ENCODE data around the gene ZNF136. TPM values are rescaled to one million over a fixed set of nuclear protein-coding genes. Genes with fewer than 3 reads are reported as not detected.

Gene ZNF136
- total and polyA plus RNA-seq, 2 of the 13 experiments (the other 11 are each of a cell fraction or from before 2014, with no cell fraction given) = 2.5 to 10.2 TPM

GRCh38 chr19:12140545-12141404, 22.1 kb upstream of the ZNF136 start (continued):
- TF ChIP-seq WIZ (CRISPR knock-in tag; IDR thresholded peaks at IDR 0.05) (no peak), KDM2A (CRISPR knock-in tag; IDR thresholded peaks at IDR 0.05; ENCODE audit: borderline replicate concordance, low read depth) (peak; percentile 92), ZNF44 (CRISPR knock-in tag; IDR thresholded peaks at IDR 0.05) (0 out of 2 replicates have a peak, but pooled peaks have one; percentile 8), ZNF703 (CRISPR knock-in tag; IDR thresholded peaks at IDR 0.05; ENCODE audit: borderline replicate concordance) (no peak), ZNF619 (CRISPR knock-in tag; IDR thresholded peaks at IDR 0.05) (0 out of 2 replicates have a peak, but pooled peaks have one; percentile 44), ZNF280B (CRISPR knock-in tag; IDR thresholded peaks at IDR 0.05; ENCODE audit: borderline replicate concordance) (0 out of 2 replicates have a peak, but pooled peaks have one; percentile 50), ETV5 (CRISPR knock-in tag; IDR thresholded peaks at IDR 0.05; ENCODE audit: borderline replicate concordance) (peak; percentile 42; the same call in 1 of the 2 replicates), ZFP90 (CRISPR knock-in tag; IDR thresholded peaks at IDR 0.05; ENCODE audit: borderline replicate concordance) (0 out of 2 replicates have a peak, but pooled peaks have one; percentile 0), ZNF709 (CRISPR knock-in tag; IDR thresholded peaks at IDR 0.05) (no peak), HES4 (CRISPR knock-in tag; IDR thresholded peaks at IDR 0.05; ENCODE audit: borderline replicate concordance) (0 out of 2 replicates have a peak, but pooled peaks have one; percentile 22), ATF5 (CRISPR knock-in tag; IDR thresholded peaks at IDR 0.05; ENCODE audit: low read depth) (0 out of 2 replicates have a peak, but pooled peaks have one; percentile 20), ZNF292 (CRISPR knock-in tag; IDR thresholded peaks at IDR 0.05; ENCODE audit: borderline replicate concordance, low read depth) (peak; percentile 68; the same call in 1 of the 2 replicates), MIER3 (CRISPR knock-in tag; IDR thresholded peaks at IDR 0.05; ENCODE audit: borderline replicate concordance) (peak; percentile 62; the same call in 1 of the 2 replicates), IRF2 (CRISPR knock-in tag; IDR thresholded peaks at IDR 0.05) (peak; percentile 72), ZNF605 (CRISPR knock-in tag; IDR thresholded peaks at IDR 0.05) (0 out of 2 replicates have a peak, but pooled peaks have one; percentile 42), PHF8 (CRISPR knock-in tag; IDR thresholded peaks at IDR 0.05) (peak; percentile 52; the same call in 1 of the 2 replicates), HNRNPK (IDR thresholded peaks at IDR 0.05; ENCODE audit: low read depth, low read length, poor library complexity, severe bottlenecking) (no peak), PLSCR1 (CRISPR knock-in tag; IDR thresholded peaks at IDR 0.05; ENCODE audit: borderline replicate concordance) (no peak), POLR2G (IDR thresholded peaks at IDR 0.05; ENCODE audit: low read depth, low read length) (peak; percentile 21; the same call in 1 of the 2 replicates), GMEB2 (CRISPR knock-in tag; IDR thresholded peaks at IDR 0.05; ENCODE audit: low read depth) (no peak), MXI1 (IDR thresholded peaks at IDR 0.05; ENCODE audit: borderline replicate concordance, low read depth, low read length) (peak; percentile 64; the same call in 1 of the 3 replicates), ZNF674 (CRISPR knock-in tag; IDR thresholded peaks at IDR 0.05; ENCODE audit: low read depth) (no peak), ISX (CRISPR knock-in tag; conservative IDR thresholded peaks at IDR 0.05) (no peak), ZFX (CRISPR knock-in tag; IDR thresholded peaks at IDR 0.05; ENCODE audit: low read depth) (peak; percentile 37)

Data from HepG2 (cell line).